Bronchial smooth muscle cell (primary cell): ENCODE results near the gene PLAAT4. TPM values are rescaled to one million over a fixed set of nuclear protein-coding genes. Genes with fewer than 3 reads are reported as not detected.

Experiments
- total RNA-seq: library from RNA; depleted of rRNA; stranded (reverse); fragments of >200 nt; gene quantifications from 2 replicates; pipeline ENCODE4 v1.2.1, GENCODE V29; 2014

Gene PLAAT4
- 13.9 and 54.4 TPM in 2 replicates for total RNA-seq

GRCh38 chr11:63536669-63537292, at the start of gene PLAAT4:
Gene PLAAT4, plus strand, starts transcription at chr11:63536808. Its CDS starts 61 bp downstream, at chr11:63536869.

GRCh38 chr11:63490551-63491239, 45.9 kb upstream of the PLAAT4 start, which contains the start of gene PLAAT5:
Gene PLAAT5, minus strand, starts transcription at chr11:63491167. Its CDS starts 133 bp downstream, at chr11:63491034.

GRCh38 chr11:63505857-63506528, 30.6 kb upstream of the PLAAT4 start, which contains the start of gene LGALS12:
Gene LGALS12, plus strand, starts transcription at chr11:63506084. Its CDS starts 375 bp downstream, at chr11:63506459.

GRCh38 chr11:63563201-63564055, 26.8 kb downstream of the PLAAT4 start, which contains the start of gene PLAAT2:
Gene PLAAT2, minus strand, starts transcription at chr11:63563379. Its CDS starts 55 bp downstream, at chr11:63563324.

Other genes with a start within 250 kb of the PLAAT4 start
- not detected in 2 replicates for gene SLC22A9, start 167.0 kb upstream of the PLAAT4 start, total RNA-seq
- gene PLAAT5, start 45.6 kb upstream of the PLAAT4 start, total RNA-seq = 0.52 TPM in 1 of 2 replicates, not detected in the other
- not detected in 2 replicates for gene LGALS12, start 30.7 kb upstream of the PLAAT4 start, total RNA-seq
- gene PLAAT2, start 26.6 kb downstream of the PLAAT4 start, total RNA-seq = not detected in 2 replicates
- gene PLAAT3, start 77.6 kb downstream of the PLAAT4 start, total RNA-seq = 7.4 and 30.5 TPM in 2 replicates
- 83.2 and 133 TPM in 2 replicates for gene ATL3, start 134.6 kb downstream of the PLAAT4 start, total RNA-seq
- 32.5 and 41.6 TPM in 2 replicates for gene RTN3, start 144.7 kb downstream of the PLAAT4 start, total RNA-seq
- gene ZFTA, start 232.0 kb downstream of the PLAAT4 start, total RNA-seq = 17.3 and 28.0 TPM in 2 replicates